Activated CD4-positive, alpha-beta T cell treated with anti-CD3 and anti-CD28 coated beads, Interleukin-2, amount 10 ng/mL, durations not matched to agents 24 days and 14 days (primary cell): ENCODE data around the gene ATOH1. TPM values are rescaled to one million over a fixed set of nuclear protein-coding genes. Genes with fewer than 3 reads are reported as not detected.

Experiments
- DNase-seq: peaks from one replicate; pipeline ENCODE4 v3.0.0; 2022
- H3K27ac Mint-ChIP-seq: one replicate; pipeline ENCODE4 v1.8.0; 2022; ENCODE audit warnings: mild to moderate bottlenecking, mixed read lengths
- H3K27me3 Mint-ChIP-seq: one replicate; pipeline ENCODE4 v1.8.0; 2022; ENCODE audit warnings: mixed read lengths
- H3K36me3 Mint-ChIP-seq: one replicate; pipeline ENCODE4 v1.8.0; 2022; ENCODE audit warnings: low read depth, mild to moderate bottlenecking, mixed read lengths
- H3K4me1 Mint-ChIP-seq: one replicate; pipeline ENCODE4 v1.8.0; 2021; ENCODE audit warnings: mixed read lengths
- H3K4me3 Mint-ChIP-seq: one replicate; pipeline ENCODE4 v1.8.0; 2022; ENCODE audit warnings: mild to moderate bottlenecking, moderate library complexity, mixed read lengths
- H3K9me3 Mint-ChIP-seq: one replicate; pipeline ENCODE4 v1.8.0; 2021; ENCODE audit warnings: mixed read lengths
- intact Hi-C: fragments of 100-400 bp; cut with micrococcal nuclease; formaldehyde crosslinking; loops from one replicate; pipeline ENCODE4 v1.15.1; 2023
- total RNA-seq: library from RNA; stranded (reverse); gene quantifications from 2 replicates; pipeline ENCODE4 v1.2.3, GENCODE V29; 2022

The ATOH1 gene
- total RNA-seq, 1 donor from 2014 or later: not detected

DNA sequence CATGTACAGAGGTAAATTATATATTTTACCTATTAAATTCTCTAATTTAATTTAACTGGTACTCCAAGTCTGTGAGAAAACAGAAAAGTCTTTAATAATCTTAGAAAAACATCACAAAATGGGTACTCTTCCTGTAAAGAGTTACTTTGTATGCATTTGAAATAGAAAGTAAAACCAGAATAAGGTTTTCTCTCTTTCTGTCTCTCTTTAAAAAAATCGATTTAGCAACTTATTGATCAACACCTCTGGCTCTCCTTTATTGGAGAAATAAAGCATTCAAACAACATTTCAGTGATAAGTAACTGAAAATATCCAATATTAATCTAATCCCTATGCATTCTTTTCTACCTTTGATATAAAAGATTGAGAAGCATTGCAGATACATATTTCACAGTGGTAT is 27.4 kb downstream of the ATOH1 start:
- no peaks in the 10 kb centered on the region for H3K27me3 Mint-ChIP-seq
- no peaks in the 10 kb centered on the region for H3K9me3 Mint-ChIP-seq
- no peak overlapping the region for H3K27ac Mint-ChIP-seq
- H3K4me3 Mint-ChIP-seq: no peak overlapping the region
- H3K36me3 Mint-ChIP-seq: no peaks in the 10 kb centered on the region
- intact Hi-C loops: no loop called here
- H3K4me1 Mint-ChIP-seq: no peaks in the 10 kb centered on the region
- no peak for DNase-seq

DNA sequence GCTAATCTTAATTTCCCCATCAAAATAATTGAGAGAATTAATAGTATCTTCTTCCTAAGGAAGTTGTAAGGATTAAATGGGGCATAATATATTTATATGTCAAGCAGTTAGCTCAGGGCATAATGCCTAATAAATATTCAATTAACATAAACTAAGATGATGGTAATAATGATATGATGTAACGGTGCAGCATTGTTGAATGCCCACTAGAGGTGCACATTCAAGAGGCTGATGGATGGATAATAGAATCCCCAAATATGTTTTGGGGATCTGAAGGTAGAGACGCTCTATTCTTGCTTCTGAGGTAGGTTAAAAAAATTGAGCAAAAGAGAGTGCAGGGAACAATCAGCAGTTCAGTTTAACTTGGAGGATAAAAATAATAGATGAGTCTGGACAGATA is 37.1 kb downstream of the ATOH1 start:
- Mint-ChIP-seq H3K27me3 (no peaks in the 10 kb centered on the region), H3K9me3 (no peaks in the 10 kb centered on the region), H3K27ac (no peak overlapping the region), H3K4me3 (no peak overlapping the region), H3K4me1 (no peaks in the 10 kb centered on the region), H3K36me3 (no peaks in the 10 kb centered on the region)
- intact Hi-C loops: no loop called here
- DNase-seq: no peak

DNA sequence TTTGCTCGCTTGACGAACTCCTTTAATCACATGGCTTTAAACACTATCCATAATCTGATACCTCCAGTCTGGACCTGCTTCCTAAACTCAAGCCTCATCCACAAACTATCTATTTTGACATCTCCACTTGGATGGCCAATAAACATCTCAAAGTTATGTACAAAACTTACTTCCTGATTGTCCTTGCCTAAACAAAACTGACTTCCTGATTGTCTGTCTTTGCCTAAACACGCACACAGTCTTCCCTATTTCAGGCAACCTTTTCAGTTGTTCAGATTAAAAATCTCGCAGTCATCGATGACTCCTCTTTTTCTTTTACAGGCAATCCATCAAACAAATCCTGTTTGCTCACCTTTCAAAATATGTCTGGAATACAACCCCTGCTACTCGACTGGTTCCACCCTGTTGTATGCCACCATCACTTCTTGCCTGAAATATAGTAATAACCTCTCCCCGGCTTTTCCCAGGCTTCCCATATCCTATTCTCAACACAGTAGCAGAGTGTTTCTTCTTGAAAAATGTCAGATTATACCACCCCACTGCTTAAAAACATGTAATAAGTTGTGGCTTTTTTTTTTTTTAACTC is 39.0 kb downstream of the ATOH1 start:
- Mint-ChIP-seq H3K4me1 (no peaks in the 10 kb centered on the region), H3K36me3 (no peaks in the 10 kb centered on the region), H3K4me3 (no peak overlapping the region), H3K27me3 (no peaks in the 10 kb centered on the region), H3K9me3 (no peaks in the 10 kb centered on the region), H3K27ac (no peak overlapping the region)
- no peak for DNase-seq
- intact Hi-C loops: no loop called here

DNA sequence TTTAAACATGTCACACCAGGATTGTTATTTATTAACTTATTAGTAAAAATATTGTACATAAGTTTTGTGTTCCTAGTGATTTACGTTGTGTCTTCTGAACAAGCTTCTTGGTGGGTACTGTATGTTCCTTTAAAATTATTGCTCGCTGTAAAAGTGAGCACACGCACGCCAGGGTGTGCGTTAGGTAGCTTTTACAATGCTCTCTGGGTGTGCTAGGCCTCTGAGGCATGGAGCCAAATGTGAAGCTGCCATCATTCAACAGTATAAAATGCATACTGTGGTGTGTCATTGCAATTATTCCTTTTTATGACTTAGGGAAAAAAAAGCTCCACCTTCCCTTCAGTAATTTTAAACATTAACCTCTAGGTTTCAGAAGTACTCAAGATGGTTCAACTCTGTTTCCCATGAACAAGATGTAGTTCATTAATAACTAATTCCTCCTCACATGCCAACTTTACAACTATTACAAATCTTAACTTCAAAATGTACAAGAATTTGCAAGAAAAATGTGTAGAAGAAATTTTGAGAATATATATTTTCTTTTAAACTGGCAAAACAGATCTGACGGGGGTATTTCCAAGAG is 42.4 kb downstream of the ATOH1 start:
- Mint-ChIP-seq H3K27ac (no peak overlapping the region), H3K36me3 (no peaks in the 10 kb centered on the region), H3K4me3 (no peak overlapping the region), H3K4me1 (no peaks in the 10 kb centered on the region), H3K27me3 (no peaks in the 10 kb centered on the region), H3K9me3 (no peaks in the 10 kb centered on the region)
- intact Hi-C loops: no loop called here
- no peak for DNase-seq

DNA sequence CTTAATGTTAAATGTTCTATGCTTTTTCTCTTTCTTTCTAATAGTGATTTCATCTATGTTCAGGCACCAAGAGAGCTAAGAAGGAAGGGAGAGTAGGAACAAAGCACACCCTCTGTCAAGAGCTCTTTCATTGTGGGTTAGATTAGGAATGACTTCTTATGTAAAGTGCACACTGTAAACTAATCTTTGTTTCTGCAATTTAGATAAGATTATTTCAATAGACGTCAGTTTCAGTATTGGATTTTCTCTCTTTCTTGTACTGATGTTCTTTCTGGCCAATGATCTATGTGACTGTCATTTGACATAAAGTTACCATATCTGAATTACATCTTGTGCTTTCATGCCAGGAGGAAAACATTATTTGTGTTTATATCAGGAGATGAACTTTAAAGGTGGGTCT is 48.2 kb downstream of the ATOH1 start:
- no peaks in the 10 kb centered on the region for H3K4me1 Mint-ChIP-seq
- no peaks in the 10 kb centered on the region for H3K27me3 Mint-ChIP-seq
- no peak overlapping the region for H3K4me3 Mint-ChIP-seq
- H3K9me3 Mint-ChIP-seq: no peaks in the 10 kb centered on the region
- DNase-seq: no peak
- no peaks in the 10 kb centered on the region for H3K36me3 Mint-ChIP-seq
- H3K27ac Mint-ChIP-seq: no peak overlapping the region
- intact Hi-C loops: no loop called here

DNA sequence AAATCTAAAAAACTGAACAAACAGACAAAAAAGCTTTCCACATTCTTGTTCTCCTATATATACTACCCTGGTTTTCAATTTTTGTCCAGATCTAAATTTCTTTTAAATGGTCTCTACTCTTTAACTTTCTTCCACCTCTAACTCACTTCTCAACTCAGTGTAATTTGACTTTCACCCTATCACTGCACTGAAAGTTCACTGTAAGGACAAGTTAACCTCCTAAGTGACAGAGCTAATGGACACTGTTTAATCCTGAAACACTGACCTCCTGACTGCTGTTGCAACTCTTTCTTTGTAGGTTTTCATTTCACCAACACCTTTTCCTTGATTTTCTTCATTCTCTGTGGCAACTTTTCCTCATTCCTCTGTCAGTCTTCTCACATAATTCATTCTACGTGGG is 50.0 kb downstream of the ATOH1 start:
- DNase-seq: no peak
- intact Hi-C loops: no loop called here
- no peak overlapping the region for H3K27ac Mint-ChIP-seq
- no peak overlapping the region for H3K4me3 Mint-ChIP-seq
- H3K4me1 Mint-ChIP-seq: no peaks in the 10 kb centered on the region
- no peaks in the 10 kb centered on the region for H3K27me3 Mint-ChIP-seq
- H3K36me3 Mint-ChIP-seq: no peaks in the 10 kb centered on the region
- H3K9me3 Mint-ChIP-seq: no peaks in the 10 kb centered on the region

DNA sequence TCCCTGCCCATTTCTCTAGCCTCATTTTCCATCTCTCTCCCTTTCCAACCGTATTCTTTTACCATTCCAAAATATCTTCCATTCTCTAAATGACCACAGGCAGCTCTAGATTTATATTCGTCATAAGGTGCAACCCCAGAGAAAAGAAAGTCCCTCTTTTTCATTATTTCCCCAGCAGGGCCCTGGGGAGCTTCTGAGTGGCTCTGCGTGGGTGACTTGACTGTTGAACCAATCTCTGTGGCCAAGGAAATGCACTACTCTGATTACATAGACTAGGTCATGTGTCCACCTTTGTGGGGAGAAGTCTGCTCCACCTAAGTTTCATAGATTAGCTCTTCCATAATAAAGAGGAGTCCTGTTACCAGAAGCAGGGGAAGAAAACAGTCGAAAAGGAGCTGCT is 51.4 kb downstream of the ATOH1 start:
- Mint-ChIP-seq H3K4me1 (no peaks in the 10 kb centered on the region), H3K36me3 (no peaks in the 10 kb centered on the region), H3K9me3 (no peaks in the 10 kb centered on the region), H3K4me3 (no peak overlapping the region), H3K27me3 (no peaks in the 10 kb centered on the region), H3K27ac (no peak overlapping the region)
- DNase-seq: no peak
- intact Hi-C loops: no loop called here
